Keratinocyte (primary cell): ENCODE data around the gene LILRA6.

ENCODE experiments used
- CTCF ChIP-seq, 3 experiments: IDR thresholded peaks in 1 of 3; conservative IDR thresholded peaks in 1 of 3; optimal IDR thresholded peaks in 1 of 3; 2 replicates in 2 of 3; 3 replicates in 1 of 3; pipeline versions ENCODE3 to v1.5.1; 2011; ENCODE audit warnings: low read length in 3 of 3, mild to moderate bottlenecking in 3 of 3, moderate library complexity in 2 of 3, control low read depth in 1 of 3, inconsistent platforms in 1 of 3; ENCODE audit not compliant: insufficient read depth in 2 of 3; ENCODE audit errors: extremely low read depth in 1 of 3
- EZH2 ChIP-seq: IDR thresholded peaks from one replicate; pipeline ENCODE4 v1.6.1; 2012; ENCODE audit warnings: inconsistent platforms, mild to moderate bottlenecking, low read length, moderate library complexity

GRCh38 chr19:54262470-54262869, 19.9 kb upstream of the LILRA6 start:
- no peak for TF ChIP-seq EZH2
- TF ChIP-seq CTCF (optimal IDR thresholded peaks at IDR 0.05 in 1 of 3, IDR thresholded peaks at IDR 0.05 in 1 of 3, conservative IDR thresholded peaks at IDR 0.05 in 1 of 3; ENCODE audit: extremely low read depth in 1 of 3, insufficient read depth in 2 of 3, low read length in 3 of 3) = no peak
